Measurements from ENCODE around the gene TPK1. TPM values are rescaled to one million over a fixed set of nuclear protein-coding genes. Genes with fewer than 3 reads are reported as not detected.

Gene TPK1
- total RNA-seq, 1 donor from 2014 or later, result 14.5 TPM

DNA sequence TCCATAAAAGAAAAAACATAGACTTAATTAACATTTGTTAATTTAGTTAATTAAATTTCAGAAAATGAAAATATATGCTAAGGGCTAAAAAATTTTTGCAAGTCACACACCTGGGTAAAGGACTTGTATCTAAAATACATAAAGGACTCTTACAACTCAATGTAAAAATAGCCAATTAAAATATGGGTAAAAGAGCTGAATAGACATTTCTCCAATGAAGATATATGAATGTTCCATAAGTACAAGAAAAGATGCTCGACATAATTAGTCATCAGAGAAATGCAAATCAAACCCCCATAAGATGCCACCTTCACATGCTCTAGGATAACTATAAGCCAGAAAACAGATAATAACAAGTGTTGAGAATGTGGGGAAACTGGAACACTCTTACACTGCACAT, 288.0 kb downstream of the TPK1 start:
- Histone ChIP-seq H3K36me3 (no peaks in the 10 kb centered on the region), H3K4me3 (no peak overlapping the region), H2AFZ (replicated peaks) (no peak overlapping the region), H3K9me3 (ENCODE audit: low read depth) (no peaks in the 10 kb centered on the region), H3K9ac (no peak overlapping the region), H3K79me2 (ENCODE audit: low read depth) (no peaks in the 10 kb centered on the region), H3K4me2 (no peak overlapping the region), H3F3A (ENCODE audit: low read depth) (no peaks in the 10 kb centered on the region), H4K20me1 (ENCODE audit: low read depth) (no peaks in the 10 kb centered on the region), H3K4me1 (no peaks in the 10 kb centered on the region), H3K27ac (no peak overlapping the region), H3K27me3 (no peaks in the 10 kb centered on the region)
- no peak for TF ChIP-seq EZH2phosphoT487 (IDR thresholded peaks at IDR 0.05)
- TF ChIP-seq, protein P1, sequence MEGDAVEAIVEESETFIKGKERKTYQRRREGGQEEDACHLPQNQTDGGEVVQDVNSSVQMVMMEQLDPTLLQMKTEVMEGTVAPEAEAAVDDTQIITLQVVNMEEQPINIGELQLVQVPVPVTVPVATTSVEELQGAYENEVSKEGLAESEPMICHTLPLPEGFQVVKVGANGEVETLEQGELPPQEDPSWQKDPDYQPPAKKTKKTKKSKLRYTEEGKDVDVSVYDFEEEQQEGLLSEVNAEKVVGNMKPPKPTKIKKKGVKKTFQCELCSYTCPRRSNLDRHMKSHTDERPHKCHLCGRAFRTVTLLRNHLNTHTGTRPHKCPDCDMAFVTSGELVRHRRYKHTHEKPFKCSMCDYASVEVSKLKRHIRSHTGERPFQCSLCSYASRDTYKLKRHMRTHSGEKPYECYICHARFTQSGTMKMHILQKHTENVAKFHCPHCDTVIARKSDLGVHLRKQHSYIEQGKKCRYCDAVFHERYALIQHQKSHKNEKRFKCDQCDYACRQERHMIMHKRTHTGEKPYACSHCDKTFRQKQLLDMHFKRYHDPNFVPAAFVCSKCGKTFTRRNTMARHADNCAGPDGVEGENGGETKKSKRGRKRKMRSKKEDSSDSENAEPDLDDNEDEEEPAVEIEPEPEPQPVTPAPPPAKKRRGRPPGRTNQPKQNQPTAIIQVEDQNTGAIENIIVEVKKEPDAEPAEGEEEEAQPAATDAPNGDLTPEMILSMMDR (IDR thresholded peaks at IDR 0.05), result no peak
- no peak for TF ChIP-seq EZH2 (IDR thresholded peaks at IDR 0.05)
- DNase-seq (ENCODE audit: low spot score), result no peak
- peaks cover 2% of the 10 kb centered on the region for H3K27me3 Mint-ChIP-seq (ENCODE audit: insufficient read depth, low read depth)
- no peaks in the 10 kb centered on the region for H3K4me1 Mint-ChIP-seq
- H3K4me3 Mint-ChIP-seq, result no peak overlapping the region
- no peak overlapping the region for H3K27ac Mint-ChIP-seq
- no peaks in the 10 kb centered on the region for H3K9me3 Mint-ChIP-seq
- H3K36me3 Mint-ChIP-seq, result no peaks in the 10 kb centered on the region

DNA sequence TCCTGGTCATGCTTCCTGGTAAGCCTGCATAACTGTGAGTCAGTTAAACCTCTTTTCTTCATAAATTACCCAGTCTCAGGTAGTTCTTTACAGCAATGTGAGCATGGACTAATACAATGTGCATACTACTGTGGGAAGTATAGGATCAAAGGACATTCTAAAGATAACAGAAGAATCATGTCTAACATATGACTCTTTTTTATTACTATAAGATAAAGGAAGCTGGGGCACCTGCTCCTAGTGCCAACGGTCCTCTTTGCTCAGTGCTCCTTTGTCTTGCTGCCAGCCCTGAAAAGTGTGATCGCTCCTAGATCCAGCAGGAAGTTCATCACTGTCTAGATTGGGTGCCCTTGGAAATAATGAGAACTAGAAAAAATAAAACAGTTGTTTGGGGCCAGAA, 289.1 kb downstream of the TPK1 start:
- Histone ChIP-seq H3K9ac (no peak overlapping the region), H3K4me3 (no peak overlapping the region), H3K4me2 (no peak overlapping the region), H3F3A (ENCODE audit: low read depth) (no peaks in the 10 kb centered on the region), H3K27me3 (no peaks in the 10 kb centered on the region), H4K20me1 (ENCODE audit: low read depth) (no peaks in the 10 kb centered on the region), H3K36me3 (no peaks in the 10 kb centered on the region), H3K79me2 (ENCODE audit: low read depth) (no peaks in the 10 kb centered on the region), H3K4me1 (no peaks in the 10 kb centered on the region), H2AFZ (replicated peaks) (no peak overlapping the region), H3K9me3 (ENCODE audit: low read depth) (no peaks in the 10 kb centered on the region), H3K27ac (no peak overlapping the region)
- Mint-ChIP-seq H3K4me3 (no peak overlapping the region), H3K4me1 (no peaks in the 10 kb centered on the region), H3K27me3 (ENCODE audit: insufficient read depth, low read depth) (peaks cover 2% of the 10 kb centered on the region), H3K27ac (no peak overlapping the region), H3K9me3 (no peaks in the 10 kb centered on the region), H3K36me3 (no peaks in the 10 kb centered on the region)
- DNase-seq (ENCODE audit: low spot score), result no peak
- TF ChIP-seq, protein P1 (IDR thresholded peaks at IDR 0.05), result no peak
- TF ChIP-seq EZH2phosphoT487 (IDR thresholded peaks at IDR 0.05) (no peak), EZH2 (IDR thresholded peaks at IDR 0.05) (no peak)

DNA sequence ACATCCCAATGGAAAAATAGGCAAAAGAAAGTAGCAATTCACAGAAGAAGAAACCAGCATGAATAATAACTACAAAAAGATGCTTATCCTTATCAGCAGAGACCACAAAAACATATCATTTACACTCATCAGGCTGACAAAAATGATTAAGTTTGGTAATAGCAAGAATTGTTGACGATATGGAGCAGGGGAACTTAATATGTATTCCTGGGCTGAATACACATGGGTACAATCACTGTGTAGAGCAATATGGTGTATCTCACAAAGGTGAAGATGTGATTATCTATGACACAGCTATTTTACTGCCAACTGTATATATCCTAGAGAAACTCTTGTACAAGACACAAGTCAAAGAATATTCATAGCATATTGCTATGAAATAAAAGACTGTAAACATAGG, 290.5 kb downstream of the TPK1 start:
- no peaks in the 10 kb centered on the region for H3K9me3 Mint-ChIP-seq
- no peak overlapping the region for H3K27ac Mint-ChIP-seq
- Histone ChIP-seq H3K4me2 (no peak overlapping the region), H3K36me3 (no peaks in the 10 kb centered on the region), H3F3A (ENCODE audit: low read depth) (no peaks in the 10 kb centered on the region), H3K9ac (no peak overlapping the region), H3K4me3 (no peak overlapping the region), H3K27ac (no peak overlapping the region), H3K4me1 (no peaks in the 10 kb centered on the region), H4K20me1 (ENCODE audit: low read depth) (no peaks in the 10 kb centered on the region), H2AFZ (replicated peaks) (no peak overlapping the region), H3K79me2 (ENCODE audit: low read depth) (no peaks in the 10 kb centered on the region), H3K9me3 (ENCODE audit: low read depth) (no peaks in the 10 kb centered on the region), H3K27me3 (no peaks in the 10 kb centered on the region)
- TF ChIP-seq EZH2 (IDR thresholded peaks at IDR 0.05) (no peak), EZH2phosphoT487 (IDR thresholded peaks at IDR 0.05) (no peak)
- TF ChIP-seq, protein P1 (IDR thresholded peaks at IDR 0.05), result no peak
- H3K27me3 Mint-ChIP-seq (ENCODE audit: insufficient read depth, low read depth), result peaks cover 2% of the 10 kb centered on the region
- H3K36me3 Mint-ChIP-seq, result no peaks in the 10 kb centered on the region
- no peak overlapping the region for H3K4me3 Mint-ChIP-seq
- no peak for DNase-seq (ENCODE audit: low spot score)
- no peaks in the 10 kb centered on the region for H3K4me1 Mint-ChIP-seq

Measured in neural progenitor cell (in vitro differentiated cells).